Liver (tissue), 9 donors: Measurements from ENCODE around the gene ACE2. TPM values are rescaled to one million over a fixed set of nuclear protein-coding genes. Genes with fewer than 3 reads are reported as not detected.

Source experiments
- DNase-seq: peaks from one replicate; pipeline ENCODE4 v3.0.0-alpha.2; 2017; ENCODE audit warnings: low spot score
- H3K27ac ChIP-seq, 2 donors: one replicate each; pipeline ENCODE4 v1.7.0; 2013; ENCODE audit warnings: inconsistent platforms in 2 of 2, low read length in 2 of 2, control low read depth in 1 of 2, low read depth in 1 of 2, mild to moderate bottlenecking in 1 of 2
- H3K27me3 ChIP-seq, 4 donors: one replicate each; pipeline versions ENCODE4 v1.6.1 to v1.7.0; 2013; ENCODE audit warnings: low read length in 3 of 4, inconsistent platforms in 1 of 4, mild to moderate bottlenecking in 1 of 4, moderate library complexity in 1 of 4; ENCODE audit not compliant: control insufficient read depth in 4 of 4, insufficient read depth in 4 of 4
- H3K36me3 ChIP-seq, 4 donors: one replicate each; pipeline versions ENCODE4 v1.6.1 to v1.7.0; 2013; ENCODE audit warnings: low read length in 3 of 4, mild to moderate bottlenecking in 3 of 4, low read depth in 1 of 4, moderate library complexity in 1 of 4; ENCODE audit not compliant: control insufficient read depth in 4 of 4, insufficient read depth in 3 of 4
- H3K4me1 ChIP-seq, 4 donors: one replicate each; pipeline versions ENCODE4 v1.6.1 to v1.7.0; 2013; ENCODE audit warnings: low read length in 3 of 4, mild to moderate bottlenecking in 3 of 4, moderate library complexity in 1 of 4; ENCODE audit not compliant: control insufficient read depth in 4 of 4, insufficient read depth in 4 of 4
- H3K4me3 ChIP-seq, 3 donors: one replicate each; pipeline versions ENCODE4 v1.6.1 to v1.7.0; 2013; ENCODE audit warnings: low read length in 3 of 3, control low read depth in 1 of 3, low read depth in 1 of 3, mild to moderate bottlenecking in 1 of 3
- H3K9ac ChIP-seq, 2 donors: one replicate each; pipeline ENCODE4 v1.7.0; 2013; ENCODE audit warnings: low read length in 2 of 2, mild to moderate bottlenecking in 2 of 2, moderate library complexity in 2 of 2, control low read depth in 1 of 2, low read depth in 1 of 2
- H3K9me3 ChIP-seq, 4 donors: one replicate each; pipeline versions ENCODE4 v1.6.1 to v1.7.0; 2013; ENCODE audit warnings: low read length in 3 of 4; ENCODE audit not compliant: control insufficient read depth in 4 of 4
- FOXA1 ChIP-seq: IDR thresholded peaks from 2 replicates; pipeline ENCODE4 v1.6.1; 2016; ENCODE audit warnings: antibody characterized with exemption
- FOXA2 ChIP-seq: IDR thresholded peaks from 2 replicates; pipeline ENCODE4 v1.6.1; 2016; ENCODE audit warnings: antibody characterized with exemption
- GABPA ChIP-seq, 2 donors: IDR thresholded peaks in 1 of 2; conservative IDR thresholded peaks in 1 of 2; 2 replicates each; pipeline ENCODE4 v1.6.1; 2016; ENCODE audit warnings: antibody characterized with exemption in 2 of 2, mild to moderate bottlenecking in 1 of 2, moderate library complexity in 1 of 2
- HNF4A ChIP-seq, 2 donors: conservative IDR thresholded peaks; 2 replicates each; pipeline ENCODE4 v1.6.1; 2016; ENCODE audit warnings: antibody characterized with exemption in 2 of 2, mild to moderate bottlenecking in 2 of 2
- HNF4G ChIP-seq: IDR thresholded peaks from 2 replicates; pipeline ENCODE4 v1.6.1; 2016; ENCODE audit warnings: antibody characterized with exemption
- JUND ChIP-seq, 2 donors: IDR thresholded peaks; 2 replicates each; pipeline ENCODE4 v1.6.1; 2016; ENCODE audit warnings: antibody characterized with exemption in 2 of 2
- RXRA ChIP-seq, 2 donors: IDR thresholded peaks; 2 replicates each; pipeline ENCODE4 v1.6.1; 2017 to 2018; ENCODE audit warnings: antibody characterized with exemption in 2 of 2, mild to moderate bottlenecking in 1 of 2
- TAF1 ChIP-seq: conservative IDR thresholded peaks from 2 replicates; pipeline ENCODE4 v1.6.1; 2016; ENCODE audit warnings: antibody characterized with exemption, mild to moderate bottlenecking
- YY1 ChIP-seq: IDR thresholded peaks from 2 replicates; pipeline ENCODE4 v1.6.1; 2016; ENCODE audit warnings: antibody characterized with exemption, mild to moderate bottlenecking
- WGBS: extraction: QIAGEN DNeasy Blood & Tissue Kit; methylation state at CpG from one replicate; pipeline ENCODE4 v1.1.7; 2013; 5-methylcytosine and 5-hydroxymethylcytosine counted together
- polyA plus RNA-seq, 2 donors: library from polyadenylated mRNA; stranded (reverse) in 1 of 2; unstranded in 1 of 2; fragments of 200-250 nt in 1 of 2; fragments of >200 nt in 1 of 2; fragmentation: Nextera tagmentation in 1 of 2; extraction: Ambion mirVana in 1 of 2; gene quantifications; one replicate each; pipeline versions ENCODE4 v1.2.1 to v1.2.3, GENCODE V29; 2013 to 2015
- total RNA-seq, 2 donors: library from RNA; depleted of rRNA; stranded (reverse); fragments of >200 nt; gene quantifications; one replicate each; pipeline ENCODE4 v1.2.3, GENCODE V29; 2014
- TF ChIP-seq, protein P1 (sequence below): IDR thresholded peaks from 2 replicates; pipeline ENCODE4 v1.6.1; 2016; ENCODE audit warnings: antibody characterized with exemption, mild to moderate bottlenecking
- TF ChIP-seq, protein P2 (sequence below): IDR thresholded peaks from 2 replicates; pipeline ENCODE4 v1.6.1; 2016; ENCODE audit warnings: antibody characterized with exemption
- TF ChIP-seq, protein P3 (sequence below): IDR thresholded peaks from 2 replicates; pipeline ENCODE4 v1.6.1; 2016; ENCODE audit warnings: antibody characterized with exemption
- TF ChIP-seq, protein P4 (sequence below): fragments of 150-350 bp; IDR thresholded peaks from 2 replicates; pipeline ENCODE4 v1.5.1; 2017; ENCODE audit warnings: improper control_type of control experiment, low read depth, low read length; ENCODE audit not compliant: missing input control
- donor health status: healthy.
- donor health status: healthy.
- donor health status: healthy.
- donor health status: healthy.
- donor health status: healthy.

The ACE2 gene
- total and polyA plus RNA-seq, 4 donors = 0.33 to 4.1 (median 0.56) TPM

DNA sequence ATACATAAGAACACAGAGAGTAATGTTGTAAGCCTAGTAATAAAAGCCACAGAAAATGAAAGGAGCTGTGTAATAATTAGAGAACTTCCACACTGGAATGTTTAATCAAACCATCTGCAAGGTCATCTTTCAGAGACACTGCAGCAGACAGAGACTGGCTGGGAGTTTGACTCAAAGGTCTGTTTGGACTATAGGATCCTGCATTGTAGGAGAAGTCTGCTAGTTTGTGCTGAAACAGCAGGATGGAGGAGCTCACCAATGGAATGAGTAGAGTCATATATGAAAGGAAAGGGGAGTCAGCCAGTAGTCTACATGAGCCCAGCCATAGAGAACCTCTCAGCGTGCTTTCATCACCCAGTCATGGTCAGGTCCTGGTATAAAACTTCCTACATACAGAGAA is 4.5 kb upstream of the ACE2 start:
- WGBS = 80% methylated on average over 1 of the region's 1 CpG
- H3K27ac ChIP-seq = no peak overlapping the region

DNA sequence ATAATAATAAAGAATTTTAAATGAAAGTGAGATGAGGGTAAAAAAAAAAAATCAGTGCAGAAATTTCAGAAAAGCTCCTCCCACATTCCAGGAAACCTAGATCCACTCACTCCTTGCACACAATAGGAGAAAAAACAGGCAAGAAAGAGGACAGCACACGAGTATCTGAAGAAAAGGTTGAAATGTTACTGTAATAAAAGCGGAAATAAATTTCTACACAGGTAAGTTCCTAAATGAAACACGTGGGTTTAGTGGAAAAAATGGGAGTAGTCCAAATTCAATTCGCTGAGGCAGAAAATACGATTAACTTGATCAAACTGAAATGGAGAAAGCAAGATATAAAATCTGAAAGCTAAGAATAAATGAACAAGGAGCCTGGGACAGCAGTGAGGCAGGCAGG is 2.0 kb upstream of the ACE2 start:
- no peaks in the 10 kb centered on the region for H3K36me3 ChIP-seq
- H3K4me1 ChIP-seq = no peaks in the 10 kb centered on the region
- 88% methylated on average over 5 of the region's 5 CpGs for whole genome bisulfite sequencing
- no peak overlapping the region for H3K27ac ChIP-seq
- no peak overlapping the region for H3K9ac ChIP-seq
- H3K9me3 ChIP-seq = no peaks in the 10 kb centered on the region
- TF ChIP-seq YY1 (no peak), GABPA (IDR thresholded peaks at IDR 0.05 in 1 of 2, conservative IDR thresholded peaks at IDR 0.05 in 1 of 2) (no peak), HNF4G (no peak), TAF1 (no peak), FOXA1 (no peak)
- TF ChIP-seq, protein P1, sequence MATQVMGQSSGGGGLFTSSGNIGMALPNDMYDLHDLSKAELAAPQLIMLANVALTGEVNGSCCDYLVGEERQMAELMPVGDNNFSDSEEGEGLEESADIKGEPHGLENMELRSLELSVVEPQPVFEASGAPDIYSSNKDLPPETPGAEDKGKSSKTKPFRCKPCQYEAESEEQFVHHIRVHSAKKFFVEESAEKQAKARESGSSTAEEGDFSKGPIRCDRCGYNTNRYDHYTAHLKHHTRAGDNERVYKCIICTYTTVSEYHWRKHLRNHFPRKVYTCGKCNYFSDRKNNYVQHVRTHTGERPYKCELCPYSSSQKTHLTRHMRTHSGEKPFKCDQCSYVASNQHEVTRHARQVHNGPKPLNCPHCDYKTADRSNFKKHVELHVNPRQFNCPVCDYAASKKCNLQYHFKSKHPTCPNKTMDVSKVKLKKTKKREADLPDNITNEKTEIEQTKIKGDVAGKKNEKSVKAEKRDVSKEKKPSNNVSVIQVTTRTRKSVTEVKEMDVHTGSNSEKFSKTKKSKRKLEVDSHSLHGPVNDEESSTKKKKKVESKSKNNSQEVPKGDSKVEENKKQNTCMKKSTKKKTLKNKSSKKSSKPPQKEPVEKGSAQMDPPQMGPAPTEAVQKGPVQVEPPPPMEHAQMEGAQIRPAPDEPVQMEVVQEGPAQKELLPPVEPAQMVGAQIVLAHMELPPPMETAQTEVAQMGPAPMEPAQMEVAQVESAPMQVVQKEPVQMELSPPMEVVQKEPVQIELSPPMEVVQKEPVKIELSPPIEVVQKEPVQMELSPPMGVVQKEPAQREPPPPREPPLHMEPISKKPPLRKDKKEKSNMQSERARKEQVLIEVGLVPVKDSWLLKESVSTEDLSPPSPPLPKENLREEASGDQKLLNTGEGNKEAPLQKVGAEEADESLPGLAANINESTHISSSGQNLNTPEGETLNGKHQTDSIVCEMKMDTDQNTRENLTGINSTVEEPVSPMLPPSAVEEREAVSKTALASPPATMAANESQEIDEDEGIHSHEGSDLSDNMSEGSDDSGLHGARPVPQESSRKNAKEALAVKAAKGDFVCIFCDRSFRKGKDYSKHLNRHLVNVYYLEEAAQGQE = no peak
- TF ChIP-seq, protein P2, sequence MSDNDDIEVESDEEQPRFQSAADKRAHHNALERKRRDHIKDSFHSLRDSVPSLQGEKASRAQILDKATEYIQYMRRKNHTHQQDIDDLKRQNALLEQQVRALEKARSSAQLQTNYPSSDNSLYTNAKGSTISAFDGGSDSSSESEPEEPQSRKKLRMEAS = no peak
- TF ChIP-seq, protein P3, sequence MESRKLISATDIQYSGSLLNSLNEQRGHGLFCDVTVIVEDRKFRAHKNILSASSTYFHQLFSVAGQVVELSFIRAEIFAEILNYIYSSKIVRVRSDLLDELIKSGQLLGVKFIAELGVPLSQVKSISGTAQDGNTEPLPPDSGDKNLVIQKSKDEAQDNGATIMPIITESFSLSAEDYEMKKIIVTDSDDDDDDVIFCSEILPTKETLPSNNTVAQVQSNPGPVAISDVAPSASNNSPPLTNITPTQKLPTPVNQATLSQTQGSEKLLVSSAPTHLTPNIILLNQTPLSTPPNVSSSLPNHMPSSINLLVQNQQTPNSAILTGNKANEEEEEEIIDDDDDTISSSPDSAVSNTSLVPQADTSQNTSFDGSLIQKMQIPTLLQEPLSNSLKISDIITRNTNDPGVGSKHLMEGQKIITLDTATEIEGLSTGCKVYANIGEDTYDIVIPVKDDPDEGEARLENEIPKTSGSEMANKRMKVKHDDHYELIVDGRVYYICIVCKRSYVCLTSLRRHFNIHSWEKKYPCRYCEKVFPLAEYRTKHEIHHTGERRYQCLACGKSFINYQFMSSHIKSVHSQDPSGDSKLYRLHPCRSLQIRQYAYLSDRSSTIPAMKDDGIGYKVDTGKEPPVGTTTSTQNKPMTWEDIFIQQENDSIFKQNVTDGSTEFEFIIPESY = no peak
- TF ChIP-seq, protein P4, sequence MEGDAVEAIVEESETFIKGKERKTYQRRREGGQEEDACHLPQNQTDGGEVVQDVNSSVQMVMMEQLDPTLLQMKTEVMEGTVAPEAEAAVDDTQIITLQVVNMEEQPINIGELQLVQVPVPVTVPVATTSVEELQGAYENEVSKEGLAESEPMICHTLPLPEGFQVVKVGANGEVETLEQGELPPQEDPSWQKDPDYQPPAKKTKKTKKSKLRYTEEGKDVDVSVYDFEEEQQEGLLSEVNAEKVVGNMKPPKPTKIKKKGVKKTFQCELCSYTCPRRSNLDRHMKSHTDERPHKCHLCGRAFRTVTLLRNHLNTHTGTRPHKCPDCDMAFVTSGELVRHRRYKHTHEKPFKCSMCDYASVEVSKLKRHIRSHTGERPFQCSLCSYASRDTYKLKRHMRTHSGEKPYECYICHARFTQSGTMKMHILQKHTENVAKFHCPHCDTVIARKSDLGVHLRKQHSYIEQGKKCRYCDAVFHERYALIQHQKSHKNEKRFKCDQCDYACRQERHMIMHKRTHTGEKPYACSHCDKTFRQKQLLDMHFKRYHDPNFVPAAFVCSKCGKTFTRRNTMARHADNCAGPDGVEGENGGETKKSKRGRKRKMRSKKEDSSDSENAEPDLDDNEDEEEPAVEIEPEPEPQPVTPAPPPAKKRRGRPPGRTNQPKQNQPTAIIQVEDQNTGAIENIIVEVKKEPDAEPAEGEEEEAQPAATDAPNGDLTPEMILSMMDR = no peak
- peaks cover 0 to 2% (median 0%) of the 10 kb centered on the region in 4 donors for H3K27me3 ChIP-seq
- no peak for DNase-seq
- no peak overlapping the region for H3K4me3 ChIP-seq

More for the DNA sequence above, 4.5 kb upstream of the ACE2 start:
- H3K27me3 ChIP-seq = peaks cover 0 to 2% (median 0%) of the 10 kb centered on the region in 4 donors
- DNase-seq = no peak
- no peaks in the 10 kb centered on the region for H3K9me3 ChIP-seq
- H3K4me3 ChIP-seq = no peak overlapping the region
- no peak overlapping the region for H3K9ac ChIP-seq
- no peaks in the 10 kb centered on the region for H3K36me3 ChIP-seq
- no peak for TF ChIP-seq JUND (IDR thresholded peaks at IDR 0.05)
- no peaks in the 10 kb centered on the region for H3K4me1 ChIP-seq

DNA sequence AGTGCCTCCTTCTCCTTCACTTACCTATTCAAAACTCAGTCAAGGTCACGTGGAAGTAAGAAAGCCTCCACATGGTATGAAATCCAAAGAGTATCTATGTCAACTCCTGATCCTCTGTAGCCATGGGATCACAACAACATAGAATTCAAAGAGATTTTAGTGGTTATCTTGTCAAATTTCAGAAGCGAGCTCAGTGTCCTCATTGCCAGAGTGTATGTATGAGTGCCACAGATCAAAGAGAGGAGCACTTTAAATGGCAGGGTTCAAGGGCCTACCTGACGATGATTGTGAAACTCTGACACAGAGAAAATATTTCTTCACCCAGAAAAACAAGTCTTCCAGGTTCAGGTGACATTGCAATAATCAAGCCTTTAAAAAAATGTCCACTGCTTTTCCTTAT is 1.2 kb upstream of the ACE2 start:
- Histone ChIP-seq H3K36me3 (no peaks in the 10 kb centered on the region), H3K27ac (no peak overlapping the region), H3K9me3 (no peaks in the 10 kb centered on the region), H3K4me3 (no peak overlapping the region), H3K27me3 (peaks cover 0 to 2% (median 0%) of the 10 kb centered on the region in 4 donors), H3K4me1 (no peaks in the 10 kb centered on the region), H3K9ac (no peak overlapping the region)
- 63% methylated on average over 3 of the region's 3 CpGs for WGBS
- TF ChIP-seq, protein P2 = peak; percentile 14
- TF ChIP-seq HNF4A (conservative IDR thresholded peaks at IDR 0.05) (peak; percentile 12 to 28), RXRA (IDR thresholded peaks at IDR 0.05) (no peak), FOXA2 (no peak)
- TF ChIP-seq, protein P4 = no peak
- no peak for DNase-seq
